IgD-negative memory B cell (primary cell): ENCODE data around the gene GOLGA6L7. TPM values are rescaled to one million over a fixed set of nuclear protein-coding genes. Genes with fewer than 3 reads are reported as not detected.
"Not testable (repeated sequence)": the region's sequence is repeated elsewhere in the genome, so short reads cannot be mapped to it uniquely, and the experiment has no call there.

ENCODE experiments used
- H3K27ac Mint-ChIP-seq, 3 donors: one replicate each; pipeline ENCODE4 v1.8.0; 2020 to 2022; ENCODE audit warnings: mild to moderate bottlenecking in 3 of 3, mixed read lengths in 3 of 3, moderate library complexity in 1 of 3
- H3K27me3 Mint-ChIP-seq: one replicate; pipeline ENCODE4 v1.8.0; 2021; ENCODE audit warnings: mixed read lengths
- H3K36me3 Mint-ChIP-seq: one replicate; pipeline ENCODE4 v1.8.0; 2020; ENCODE audit warnings: mild to moderate bottlenecking, mixed read lengths
- H3K4me1 Mint-ChIP-seq, 3 donors: one replicate each; pipeline ENCODE4 v1.8.0; 2020 to 2022; ENCODE audit warnings: mixed read lengths in 3 of 3, mild to moderate bottlenecking in 1 of 3
- H3K4me3 Mint-ChIP-seq, 4 donors: one replicate each; pipeline ENCODE4 v1.8.0; 2020 to 2022; ENCODE audit warnings: mild to moderate bottlenecking in 4 of 4, mixed read lengths in 4 of 4, moderate library complexity in 3 of 4
- H3K9me3 Mint-ChIP-seq, 3 donors: one replicate each; pipeline ENCODE4 v1.8.0; 2020 to 2021; ENCODE audit warnings: mixed read lengths in 3 of 3, mild to moderate bottlenecking in 1 of 3
- polyA plus RNA-seq: library from polyadenylated mRNA; unstranded; fragments of 300-500 nt; fragmentation: Illumina TruSeq; gene quantifications from one replicate; pipeline ENCODE4 v1.2.3, GENCODE V29; 2021

GOLGA6L7 gene
- polyA plus RNA-seq, 1 donor from 2014 or later: not detected

GRCh38 chr15:28834957-28835585, 13.4 kb downstream of the GOLGA6L7 start:
- H3K27me3 Mint-ChIP-seq, H3K9me3 Mint-ChIP-seq, H3K36me3 Mint-ChIP-seq, H3K4me3 Mint-ChIP-seq, H3K27ac Mint-ChIP-seq, H3K4me1 Mint-ChIP-seq: not testable (repeated sequence)

GRCh38 chr15:28831897-28832587, 16.4 kb downstream of the GOLGA6L7 start:
- not testable (repeated sequence) for H3K27ac Mint-ChIP-seq, H3K36me3 Mint-ChIP-seq, H3K9me3 Mint-ChIP-seq, H3K4me1 Mint-ChIP-seq
- H3K4me3 Mint-ChIP-seq: peak overlapping the region in 3 of 4 donors; percentile 54 to 88 (median 86)
- H3K27me3 Mint-ChIP-seq: peaks cover 12% of the 10 kb centered on the region

- H3K9me3 Mint-ChIP-seq, H3K27ac Mint-ChIP-seq, H3K4me1 Mint-ChIP-seq, H3K36me3 Mint-ChIP-seq, H3K27me3 Mint-ChIP-seq, H3K4me3 Mint-ChIP-seq: not testable (repeated sequence)
Observed at GRCh38 chr15:28821420-28821819, 27.0 kb downstream of the GOLGA6L7 start.

- not testable (repeated sequence) for H3K4me3 Mint-ChIP-seq, H3K9me3 Mint-ChIP-seq, H3K4me1 Mint-ChIP-seq
Observed at GRCh38 chr15:28819930-28820295, 28.5 kb downstream of the GOLGA6L7 start.

GRCh38 chr15:28819019-28819929, 29.2 kb downstream of the GOLGA6L7 start:
- not testable (repeated sequence) for H3K4me1 Mint-ChIP-seq, H3K4me3 Mint-ChIP-seq, H3K27ac Mint-ChIP-seq, H3K36me3 Mint-ChIP-seq, H3K9me3 Mint-ChIP-seq, H3K27me3 Mint-ChIP-seq

More at GRCh38 chr15:28819930-28820295, 28.5 kb downstream of the GOLGA6L7 start:
- H3K27ac Mint-ChIP-seq, H3K36me3 Mint-ChIP-seq, H3K27me3 Mint-ChIP-seq: not testable (repeated sequence)

GRCh38 chr15:28818168-28818567, 30.3 kb downstream of the GOLGA6L7 start:
- not testable (repeated sequence) for H3K27ac Mint-ChIP-seq, H3K36me3 Mint-ChIP-seq, H3K9me3 Mint-ChIP-seq, H3K27me3 Mint-ChIP-seq, H3K4me3 Mint-ChIP-seq, H3K4me1 Mint-ChIP-seq

GRCh38 chr15:28814059-28814458, 34.4 kb downstream of the GOLGA6L7 start:
- H3K4me3 Mint-ChIP-seq, H3K4me1 Mint-ChIP-seq, H3K27ac Mint-ChIP-seq, H3K27me3 Mint-ChIP-seq, H3K9me3 Mint-ChIP-seq, H3K36me3 Mint-ChIP-seq: not testable (repeated sequence)

GRCh38 chr15:28813392-28813791, 35.1 kb downstream of the GOLGA6L7 start:
- H3K4me3 Mint-ChIP-seq, H3K9me3 Mint-ChIP-seq, H3K4me1 Mint-ChIP-seq, H3K36me3 Mint-ChIP-seq, H3K27me3 Mint-ChIP-seq, H3K27ac Mint-ChIP-seq: not testable (repeated sequence)

GRCh38 chr15:28811852-28812550, 36.4 kb downstream of the GOLGA6L7 start:
- not testable (repeated sequence) for H3K4me1 Mint-ChIP-seq, H3K9me3 Mint-ChIP-seq, H3K27ac Mint-ChIP-seq, H3K27me3 Mint-ChIP-seq, H3K4me3 Mint-ChIP-seq, H3K36me3 Mint-ChIP-seq

- H3K27ac Mint-ChIP-seq, H3K9me3 Mint-ChIP-seq, H3K36me3 Mint-ChIP-seq, H3K27me3 Mint-ChIP-seq, H3K4me1 Mint-ChIP-seq, H3K4me3 Mint-ChIP-seq: not testable (repeated sequence)
Observed at GRCh38 chr15:28810444-28810843, 38.0 kb downstream of the GOLGA6L7 start.

GRCh38 chr15:28808136-28808535, 40.3 kb downstream of the GOLGA6L7 start:
- not testable (repeated sequence) for H3K27me3 Mint-ChIP-seq, H3K4me3 Mint-ChIP-seq, H3K9me3 Mint-ChIP-seq, H3K36me3 Mint-ChIP-seq, H3K4me1 Mint-ChIP-seq, H3K27ac Mint-ChIP-seq

GRCh38 chr15:28800366-28800765, 48.1 kb downstream of the GOLGA6L7 start:
- not testable (repeated sequence) for H3K27ac Mint-ChIP-seq, H3K9me3 Mint-ChIP-seq, H3K4me3 Mint-ChIP-seq, H3K4me1 Mint-ChIP-seq, H3K36me3 Mint-ChIP-seq, H3K27me3 Mint-ChIP-seq

GRCh38 chr15:28798234-28798633, 50.2 kb downstream of the GOLGA6L7 start:
- H3K4me1 Mint-ChIP-seq, H3K27ac Mint-ChIP-seq, H3K4me3 Mint-ChIP-seq, H3K27me3 Mint-ChIP-seq, H3K9me3 Mint-ChIP-seq, H3K36me3 Mint-ChIP-seq: not testable (repeated sequence)

- H3K4me1 Mint-ChIP-seq, H3K27ac Mint-ChIP-seq, H3K9me3 Mint-ChIP-seq, H3K4me3 Mint-ChIP-seq, H3K36me3 Mint-ChIP-seq: not testable (repeated sequence)
- H3K27me3 Mint-ChIP-seq: peaks cover 11% of the 10 kb centered on the region
Observed at GRCh38 chr15:28794231-28794630, 54.2 kb downstream of the GOLGA6L7 start.
